ENCODE results near the gene PLXNA2.

DNA sequence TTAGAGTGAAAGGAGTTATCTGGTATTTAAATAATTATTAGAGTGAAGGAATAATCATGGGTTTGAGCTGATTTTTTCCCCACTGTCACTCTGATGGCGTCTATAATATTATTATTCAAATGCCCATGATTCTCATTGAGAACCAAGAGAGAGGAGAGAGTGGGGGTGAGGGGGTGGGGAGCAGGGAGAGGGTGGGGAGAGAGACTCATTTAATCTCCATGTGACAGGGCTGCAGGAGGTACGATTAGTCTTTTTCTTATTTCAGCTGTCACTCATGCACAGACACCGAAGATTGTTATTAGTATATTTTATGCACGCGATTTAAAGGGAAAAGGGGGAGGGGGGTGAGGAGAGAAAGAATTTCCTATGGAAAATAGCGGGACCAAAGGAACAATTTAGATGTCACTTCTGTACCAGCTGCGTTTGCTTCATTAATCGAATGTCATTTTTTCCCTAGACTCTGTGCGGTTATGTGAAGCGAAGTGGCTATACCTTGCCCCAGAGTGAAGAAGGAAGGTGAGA is 19.9 kb downstream of the PLXNA2 start:
- TF ChIP-seq, protein P1, sequence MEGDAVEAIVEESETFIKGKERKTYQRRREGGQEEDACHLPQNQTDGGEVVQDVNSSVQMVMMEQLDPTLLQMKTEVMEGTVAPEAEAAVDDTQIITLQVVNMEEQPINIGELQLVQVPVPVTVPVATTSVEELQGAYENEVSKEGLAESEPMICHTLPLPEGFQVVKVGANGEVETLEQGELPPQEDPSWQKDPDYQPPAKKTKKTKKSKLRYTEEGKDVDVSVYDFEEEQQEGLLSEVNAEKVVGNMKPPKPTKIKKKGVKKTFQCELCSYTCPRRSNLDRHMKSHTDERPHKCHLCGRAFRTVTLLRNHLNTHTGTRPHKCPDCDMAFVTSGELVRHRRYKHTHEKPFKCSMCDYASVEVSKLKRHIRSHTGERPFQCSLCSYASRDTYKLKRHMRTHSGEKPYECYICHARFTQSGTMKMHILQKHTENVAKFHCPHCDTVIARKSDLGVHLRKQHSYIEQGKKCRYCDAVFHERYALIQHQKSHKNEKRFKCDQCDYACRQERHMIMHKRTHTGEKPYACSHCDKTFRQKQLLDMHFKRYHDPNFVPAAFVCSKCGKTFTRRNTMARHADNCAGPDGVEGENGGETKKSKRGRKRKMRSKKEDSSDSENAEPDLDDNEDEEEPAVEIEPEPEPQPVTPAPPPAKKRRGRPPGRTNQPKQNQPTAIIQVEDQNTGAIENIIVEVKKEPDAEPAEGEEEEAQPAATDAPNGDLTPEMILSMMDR (conservative IDR thresholded peaks at IDR 0.05) = no peak
- TF ChIP-seq EZH2 (IDR thresholded peaks at IDR 0.05; ENCODE audit: low read depth) = no peak

Measured in PC-9 (cell line).